HEK293T (cell line): ENCODE results near the gene OR4M2.
"Not testable (repeated sequence)": the region's sequence is repeated elsewhere in the genome, so short reads cannot be mapped to it uniquely, and the experiment has no call there.

Experiments
- ARNT ChIP-seq: fragments of 450-650 bp; IDR thresholded peaks from 2 replicates; pipeline ENCODE4 v1.6.1; 2017; ENCODE audit warnings: mild to moderate bottlenecking
- BHLHE40 ChIP-seq: fragments of 450-650 bp; IDR thresholded peaks from 2 replicates; pipeline ENCODE4 v1.6.1; 2016; ENCODE audit warnings: mild to moderate bottlenecking, moderate library complexity, borderline replicate concordance
- CTBP1 ChIP-seq: fragments of 450-650 bp; IDR thresholded peaks from 2 replicates; pipeline ENCODE4 v1.6.1; 2016; ENCODE audit warnings: borderline replicate concordance
- FOXA1 ChIP-seq: fragments of 450-650 bp; IDR thresholded peaks from 2 replicates; pipeline ENCODE4 v1.6.1; 2016; ENCODE audit warnings: mild to moderate bottlenecking
- FOXK2 ChIP-seq: fragments of 450-650 bp; IDR thresholded peaks from 2 replicates; pipeline ENCODE4 v1.6.1; 2016; ENCODE audit warnings: mild to moderate bottlenecking
- HDGF ChIP-seq: fragments of 450-650 bp; IDR thresholded peaks from 2 replicates; pipeline ENCODE4 v1.6.1; 2017; ENCODE audit warnings: antibody characterized with exemption, borderline replicate concordance
- NFRKB ChIP-seq: fragments of 450-650 bp; IDR thresholded peaks from 2 replicates; pipeline ENCODE4 v1.6.1; 2016; ENCODE audit warnings: mild to moderate bottlenecking, moderate library complexity
- SP1 ChIP-seq: fragments of 450-650 bp; IDR thresholded peaks from 2 replicates; pipeline ENCODE4 v1.6.1; 2017
- TF ChIP-seq, protein P1 (sequence below): fragments of 450-650 bp; IDR thresholded peaks from 2 replicates; pipeline ENCODE4 v1.6.1; 2016

DNA sequence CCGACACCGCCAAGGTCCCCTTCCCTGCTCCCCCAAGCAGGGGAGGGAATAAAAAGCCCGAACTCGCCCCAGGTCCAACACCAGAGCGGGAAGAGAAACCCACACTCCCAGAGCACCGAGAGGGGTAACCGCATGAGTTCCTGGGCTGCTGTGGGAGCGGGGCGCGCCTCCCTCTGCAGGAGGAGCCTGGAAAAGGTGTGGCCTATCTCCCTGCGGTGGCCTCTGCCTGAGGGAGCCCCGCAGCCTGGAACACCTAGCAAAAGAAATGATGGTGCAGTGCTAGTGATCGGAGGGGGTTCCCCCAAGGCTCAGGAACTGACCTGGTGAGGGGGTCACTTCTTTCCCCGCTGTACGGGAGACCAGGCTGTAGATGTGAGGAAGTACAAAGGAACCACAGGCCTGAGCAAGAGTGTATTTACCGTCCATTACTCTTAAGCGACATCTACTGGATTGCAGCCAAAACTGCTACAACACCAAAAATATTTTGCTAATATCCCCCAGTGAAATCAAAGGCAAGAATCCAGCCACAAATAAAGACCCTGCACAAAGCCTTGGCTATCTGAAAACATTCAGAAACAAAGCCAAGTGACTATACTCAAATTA is 19.1 kb downstream of the OR4M2 start:
- TF ChIP-seq, protein P1, sequence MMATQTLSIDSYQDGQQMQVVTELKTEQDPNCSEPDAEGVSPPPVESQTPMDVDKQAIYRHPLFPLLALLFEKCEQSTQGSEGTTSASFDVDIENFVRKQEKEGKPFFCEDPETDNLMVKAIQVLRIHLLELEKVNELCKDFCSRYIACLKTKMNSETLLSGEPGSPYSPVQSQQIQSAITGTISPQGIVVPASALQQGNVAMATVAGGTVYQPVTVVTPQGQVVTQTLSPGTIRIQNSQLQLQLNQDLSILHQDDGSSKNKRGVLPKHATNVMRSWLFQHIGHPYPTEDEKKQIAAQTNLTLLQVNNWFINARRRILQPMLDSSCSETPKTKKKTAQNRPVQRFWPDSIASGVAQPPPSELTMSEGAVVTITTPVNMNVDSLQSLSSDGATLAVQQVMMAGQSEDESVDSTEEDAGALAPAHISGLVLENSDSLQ: not testable (repeated sequence)
- not testable (repeated sequence) for TF ChIP-seq CTBP1, BHLHE40, ARNT, NFRKB, HDGF, SP1, FOXK2, FOXA1
